Mammary epithelial cell (primary cell): ENCODE measurements around the gene BCL11A.

Experiments used
- EZH2 ChIP-seq: IDR thresholded peaks from 2 replicates; pipeline ENCODE4 v1.6.1; 2012; ENCODE audit warnings: low read length, inconsistent platforms, borderline replicate concordance
- TF ChIP-seq, protein P1 (sequence below), 2 donors: IDR thresholded peaks in 1 of 2; conservative IDR thresholded peaks in 1 of 2; 2 replicates each; pipeline ENCODE4 v1.5.1; 2011 to 2012; ENCODE audit warnings: inconsistent platforms in 2 of 2, low read length in 2 of 2, mild to moderate bottlenecking in 2 of 2, control low read depth in 1 of 2, low read depth in 1 of 2; ENCODE audit not compliant: insufficient read depth in 1 of 2; ENCODE audit errors: extremely low read depth in 1 of 2

GRCh38 chr2:60525899-60526298 lies 27.6 kb downstream of the BCL11A start:
- TF ChIP-seq, protein P1, sequence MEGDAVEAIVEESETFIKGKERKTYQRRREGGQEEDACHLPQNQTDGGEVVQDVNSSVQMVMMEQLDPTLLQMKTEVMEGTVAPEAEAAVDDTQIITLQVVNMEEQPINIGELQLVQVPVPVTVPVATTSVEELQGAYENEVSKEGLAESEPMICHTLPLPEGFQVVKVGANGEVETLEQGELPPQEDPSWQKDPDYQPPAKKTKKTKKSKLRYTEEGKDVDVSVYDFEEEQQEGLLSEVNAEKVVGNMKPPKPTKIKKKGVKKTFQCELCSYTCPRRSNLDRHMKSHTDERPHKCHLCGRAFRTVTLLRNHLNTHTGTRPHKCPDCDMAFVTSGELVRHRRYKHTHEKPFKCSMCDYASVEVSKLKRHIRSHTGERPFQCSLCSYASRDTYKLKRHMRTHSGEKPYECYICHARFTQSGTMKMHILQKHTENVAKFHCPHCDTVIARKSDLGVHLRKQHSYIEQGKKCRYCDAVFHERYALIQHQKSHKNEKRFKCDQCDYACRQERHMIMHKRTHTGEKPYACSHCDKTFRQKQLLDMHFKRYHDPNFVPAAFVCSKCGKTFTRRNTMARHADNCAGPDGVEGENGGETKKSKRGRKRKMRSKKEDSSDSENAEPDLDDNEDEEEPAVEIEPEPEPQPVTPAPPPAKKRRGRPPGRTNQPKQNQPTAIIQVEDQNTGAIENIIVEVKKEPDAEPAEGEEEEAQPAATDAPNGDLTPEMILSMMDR (conservative IDR thresholded peaks at IDR 0.05 in 1 of 2, IDR thresholded peaks at IDR 0.05 in 1 of 2; ENCODE audit: extremely low read depth in 1 of 2, insufficient read depth in 1 of 2, low read depth in 1 of 2, low read length in 2 of 2), result no peak
- TF ChIP-seq EZH2, result no peak
